Measurements from ENCODE around the gene WAC. TPM values are rescaled to one million over a fixed set of nuclear protein-coding genes. Genes with fewer than 3 reads are reported as not detected.
A peak's percentile ranks its signal among the peaks of the same experiment; 100 is the strongest.

Gene WAC
- polyA plus RNA-seq, 2 of the 4 experiments (the other 2 are of a cell fraction): 63.9 to 133 TPM

DNA sequence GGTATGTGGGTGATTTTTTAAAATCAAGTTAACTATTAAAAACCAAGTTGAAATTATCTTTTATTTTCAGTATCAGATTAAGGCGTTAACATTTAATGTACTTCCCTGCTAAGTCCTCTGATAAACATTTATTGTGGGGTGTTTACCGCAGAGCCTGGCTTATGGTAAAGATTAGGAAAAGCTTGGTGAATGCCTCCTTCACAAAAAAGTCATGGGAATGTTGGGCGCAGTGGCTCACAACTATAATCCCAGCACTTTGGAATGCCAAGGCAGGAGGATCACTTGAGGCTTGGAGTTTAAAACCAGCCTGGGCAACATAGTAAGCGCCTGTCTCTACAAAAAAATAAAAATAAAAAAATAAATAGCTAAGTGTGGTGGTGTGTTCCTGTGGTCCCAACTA is 53.3 kb downstream of the WAC start:
- ATAC-seq (no peak), DNase-seq (ENCODE audit: low read depth in 1 of 2, low spot score in 1 of 2) (no peak), FAIRE-seq (no peak)
- WGBS (ENCODE audit: missing lambda C conversion rate): 93% methylated on average over 4 of the region's 4 CpGs
- H3K9me3 ChIP-seq: no peaks in the 10 kb centered on the region
- no peak overlapping the region for H3K4me2 ChIP-seq
- peaks cover 22% of the 10 kb centered on the region for H3K4me1 ChIP-seq
- no peak overlapping the region for H3K27ac ChIP-seq
- ChIA-PET CTCF (no interaction called here), POLR2A (interaction anchor here (1.0 kb wide), 1 partner anchor 53 kb away, joined by 5 read pairs; the partner anchor contains the start of gene WAC)
- TF ChIP-seq RFX5 (IDR thresholded peaks at IDR 0.05) (no peak), RNF2 (IDR thresholded peaks at IDR 0.05; ENCODE audit: borderline replicate concordance, low read depth) (no peak), TFCP2L1 (CRISPR knock-in tag; IDR thresholded peaks at IDR 0.05) (no peak), HEYL (CRISPR knock-in tag; IDR thresholded peaks at IDR 0.05) (no peak), NPAS2 (CRISPR knock-in tag; IDR thresholded peaks at IDR 0.05; ENCODE audit: borderline replicate concordance) (no peak), EP300 (IDR thresholded peaks at IDR 0.05) (no peak)
- no peak overlapping the region for H3K4me3 ChIP-seq

DNA sequence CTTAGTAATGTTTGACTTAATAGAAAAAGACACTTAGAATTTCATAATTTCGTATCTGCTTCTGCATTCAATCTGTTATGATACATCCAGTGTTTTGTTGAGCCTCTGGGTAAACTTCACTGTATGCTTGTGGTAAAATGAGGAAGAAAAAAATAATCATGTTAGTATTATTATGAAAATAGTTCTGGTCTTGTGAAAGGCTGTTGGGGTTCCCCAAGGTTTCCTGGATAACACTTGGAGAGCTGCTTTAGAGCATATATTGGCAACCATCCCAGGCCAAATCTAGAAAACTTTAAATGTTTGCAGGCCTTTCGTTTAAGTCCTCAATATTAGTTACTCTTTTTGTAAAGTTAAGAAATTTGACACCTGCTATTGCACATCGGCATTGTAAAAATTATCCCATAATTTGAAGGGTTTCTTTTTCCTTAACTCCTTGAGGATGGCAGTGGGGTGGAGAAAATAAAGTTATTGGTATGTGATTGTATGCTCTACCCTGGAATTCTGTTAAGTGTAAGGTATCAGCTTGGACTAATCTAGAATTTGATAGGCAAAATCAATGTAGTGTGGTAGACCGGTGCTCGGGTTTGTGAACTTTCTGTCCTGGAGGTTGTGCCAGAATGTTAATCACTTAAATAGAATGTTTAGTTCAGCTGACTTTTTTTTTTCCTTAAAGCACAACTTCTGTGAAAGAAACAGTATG is 54.5 kb downstream of the WAC start:
- no peak for DNase-seq (ENCODE audit: low read depth in 1 of 2, low spot score in 1 of 2)
- TF ChIP-seq FOSL2 (IDR thresholded peaks at IDR 0.05): no peak
- no peak for TF ChIP-seq FOSL2 (CRISPR knock-in tag; IDR thresholded peaks at IDR 0.05)
- TF ChIP-seq CHD2 (IDR thresholded peaks at IDR 0.05; ENCODE audit: low read length, partially characterized antibody): no peak
- no peak for TF ChIP-seq SREBF2 (IDR thresholded peaks at IDR 0.05)
- TF ChIP-seq HOXB5 (CRISPR knock-in tag; IDR thresholded peaks at IDR 0.05): no peak
- TF ChIP-seq CBX8 (IDR thresholded peaks at IDR 0.05): no peak
- no peak for TF ChIP-seq RFX5 (IDR thresholded peaks at IDR 0.05)
- TF ChIP-seq TP53 (CRISPR knock-in tag; IDR thresholded peaks at IDR 0.05): no peak
- no peak for TF ChIP-seq HOXA7 (CRISPR knock-in tag; IDR thresholded peaks at IDR 0.05)
- TF ChIP-seq ZSCAN20 (CRISPR knock-in tag; IDR thresholded peaks at IDR 0.05): no peak
- TF ChIP-seq NFE2L2 (conservative IDR thresholded peaks at IDR 0.05; ENCODE audit: low read length): no peak
- TF ChIP-seq ESRRA (IDR thresholded peaks at IDR 0.05; ENCODE audit: borderline replicate concordance, low read length): no peak
- TF ChIP-seq, protein P1, sequence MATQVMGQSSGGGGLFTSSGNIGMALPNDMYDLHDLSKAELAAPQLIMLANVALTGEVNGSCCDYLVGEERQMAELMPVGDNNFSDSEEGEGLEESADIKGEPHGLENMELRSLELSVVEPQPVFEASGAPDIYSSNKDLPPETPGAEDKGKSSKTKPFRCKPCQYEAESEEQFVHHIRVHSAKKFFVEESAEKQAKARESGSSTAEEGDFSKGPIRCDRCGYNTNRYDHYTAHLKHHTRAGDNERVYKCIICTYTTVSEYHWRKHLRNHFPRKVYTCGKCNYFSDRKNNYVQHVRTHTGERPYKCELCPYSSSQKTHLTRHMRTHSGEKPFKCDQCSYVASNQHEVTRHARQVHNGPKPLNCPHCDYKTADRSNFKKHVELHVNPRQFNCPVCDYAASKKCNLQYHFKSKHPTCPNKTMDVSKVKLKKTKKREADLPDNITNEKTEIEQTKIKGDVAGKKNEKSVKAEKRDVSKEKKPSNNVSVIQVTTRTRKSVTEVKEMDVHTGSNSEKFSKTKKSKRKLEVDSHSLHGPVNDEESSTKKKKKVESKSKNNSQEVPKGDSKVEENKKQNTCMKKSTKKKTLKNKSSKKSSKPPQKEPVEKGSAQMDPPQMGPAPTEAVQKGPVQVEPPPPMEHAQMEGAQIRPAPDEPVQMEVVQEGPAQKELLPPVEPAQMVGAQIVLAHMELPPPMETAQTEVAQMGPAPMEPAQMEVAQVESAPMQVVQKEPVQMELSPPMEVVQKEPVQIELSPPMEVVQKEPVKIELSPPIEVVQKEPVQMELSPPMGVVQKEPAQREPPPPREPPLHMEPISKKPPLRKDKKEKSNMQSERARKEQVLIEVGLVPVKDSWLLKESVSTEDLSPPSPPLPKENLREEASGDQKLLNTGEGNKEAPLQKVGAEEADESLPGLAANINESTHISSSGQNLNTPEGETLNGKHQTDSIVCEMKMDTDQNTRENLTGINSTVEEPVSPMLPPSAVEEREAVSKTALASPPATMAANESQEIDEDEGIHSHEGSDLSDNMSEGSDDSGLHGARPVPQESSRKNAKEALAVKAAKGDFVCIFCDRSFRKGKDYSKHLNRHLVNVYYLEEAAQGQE (IDR thresholded peaks at IDR 0.05): no peak
- TF ChIP-seq PHF8 (IDR thresholded peaks at IDR 0.05; ENCODE audit: borderline replicate concordance, low read depth): no peak
- no peak for TF ChIP-seq BHLHE40 (IDR thresholded peaks at IDR 0.05; ENCODE audit: low read depth, low read length)
- no peak for TF ChIP-seq POLR2A (IDR thresholded peaks at IDR 0.05; ENCODE audit: low read length)
- no peak for TF ChIP-seq CHD4 (IDR thresholded peaks at IDR 0.05; ENCODE audit: borderline replicate concordance)
- TF ChIP-seq MYC (IDR thresholded peaks at IDR 0.05; ENCODE audit: borderline replicate concordance, low read length): no peak
- Histone ChIP-seq H3K4me2 (peak overlapping the region; percentile 34; the same call in 2 of the 3 replicates), H3K4me3 (no peak overlapping the region), H3K27ac (no peak overlapping the region), H3K4me1 (peaks cover 34% of the 10 kb centered on the region), H3K9me3 (no peaks in the 10 kb centered on the region)
- FAIRE-seq: no peak
- CTCF ChIA-PET: interaction anchor here (0.6 to 0.8 kb wide), 3 partner anchors 9 to 768 kb away, joined by 3 to 4 read pairs (median 3); no protein-coding TSS in a partner anchor
- ATAC-seq: peak; percentile 31 to 40; a peak in 2 of 6 replicates
- WGBS (ENCODE audit: missing lambda C conversion rate): 77% methylated on average over 5 of the region's 5 CpGs
- POLR2A ChIA-PET: no interaction called here
